OCI-LY1 (cell line): Measurements from ENCODE around the gene BMP7.

Experiments used
- CTCF ChIP-seq: fragments of 200-600 bp; sonication (generic), shearing (Covaris generic); IDR thresholded peaks from 2 replicates; pipeline ENCODE4 v1.5.1; 2017; ENCODE audit warnings: mild to moderate bottlenecking, antibody characterized with exemption, low read length, moderate library complexity, mixed read lengths
- EZH2 ChIP-seq: fragments of 200-600 bp; sonication (generic), shearing (Covaris generic); IDR thresholded peaks from 2 replicates; pipeline ENCODE4 v1.8.0; 2017; ENCODE audit warnings: borderline replicate concordance, mixed run types, mild to moderate bottlenecking, antibody characterized with exemption, low read length, moderate library complexity, mixed read lengths

DNA sequence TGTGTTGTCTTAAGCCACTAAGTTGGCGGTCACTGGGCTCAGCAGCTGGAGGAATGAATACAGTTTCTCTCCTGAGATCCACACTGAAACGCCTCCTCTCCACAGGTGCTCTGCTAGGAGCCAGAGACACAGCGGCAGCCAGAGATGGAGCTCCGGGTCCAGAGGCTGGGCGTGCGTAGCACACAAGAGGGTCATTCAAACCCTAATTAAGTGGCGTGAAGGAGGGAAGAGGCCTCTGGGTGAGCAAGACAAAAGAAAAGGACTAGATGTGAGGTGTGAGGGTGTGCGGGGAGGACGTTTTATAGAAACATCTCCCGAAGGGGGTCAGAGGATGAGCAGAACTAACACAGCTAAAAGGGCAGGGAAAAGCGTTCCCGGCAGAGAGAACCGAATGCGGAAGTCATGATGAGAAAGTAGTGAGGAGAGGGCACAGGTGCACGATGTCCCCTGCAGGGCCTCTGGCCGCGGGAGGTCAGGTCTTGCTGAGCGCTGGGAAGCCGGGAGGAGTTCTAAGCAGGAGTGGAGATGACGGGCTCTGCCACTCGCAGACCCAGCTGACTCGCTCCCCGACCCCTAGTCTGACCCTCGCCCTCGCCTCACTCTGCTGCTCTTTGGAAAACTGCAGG lies 54.4 kb downstream of the BMP7 start:
- TF ChIP-seq CTCF (no peak), EZH2 (no peak)
